Measurements from ENCODE around the gene BCAN. TPM values are rescaled to one million over a fixed set of nuclear protein-coding genes. Genes with fewer than 3 reads are reported as not detected.

BCAN gene
- not detected in 2 replicates for total RNA-seq (2014; rRNA removed; shearing (Covaris generic))
- polyA plus RNA-seq (2016; fragmentation: Nextera tagmentation; extraction: Ambion mirVana), result not detected in 2 replicates

- H3K4me2 ChIP-seq (ENCODE audit: unreplicated experiment), result peak within 1 kb of the TSS; percentile 16
- peaks cover 84% of the 10 kb centered on the region for H3K27me3 ChIP-seq (replicated peaks; ENCODE audit: insufficient read depth)
- 1% methylated on average over 31 to 37 of the region's 46 CpGs for WGBS, 2 experiments (ENCODE audit: low coverage in 1 of 2, low lambda C conversion rate in 2 of 2, missing lambda C conversion rate in 2 of 2)
- H3F3A ChIP-seq (ENCODE audit: insufficient read depth), result no peaks in the 10 kb centered on the region
- no peaks in the 10 kb centered on the region for H4K20me1 ChIP-seq (ENCODE audit: insufficient read depth)
- H3K36me3 ChIP-seq (ENCODE audit: low read depth), result no peaks in the 10 kb centered on the region
- H3K9me2 ChIP-seq (ENCODE audit: insufficient read depth), result no peaks in the 10 kb centered on the region
- no peak within 1 kb of the TSS for H3K9ac ChIP-seq
- H2AFZ ChIP-seq, result no peak within 1 kb of the TSS
- H3K9me3 ChIP-seq (ENCODE audit: low read depth), result no peaks in the 10 kb centered on the region
- H3K4me3 ChIP-seq, result no peak within 1 kb of the TSS
- H3K4me1 ChIP-seq (ENCODE audit: insufficient read depth), result no peaks in the 10 kb centered on the region
- no peak within 1 kb of the TSS for H3K27ac ChIP-seq
- peak; percentile 48 for DNase-seq
- in situ Hi-C loops (cut with MboI), result no loop called here
- no peaks in the 10 kb centered on the region for H3K79me2 ChIP-seq (ENCODE audit: insufficient read depth)
- TF ChIP-seq EZH2 (IDR thresholded peaks at IDR 0.05; ENCODE audit: insufficient read depth, poor library complexity, severe bottlenecking), result no peak
- TF ChIP-seq EZH2phosphoT487 (IDR thresholded peaks at IDR 0.05; ENCODE audit: insufficient read depth, low read depth), result no peak
Measured at GRCh38 chr1:156641761-156642264, at the start of gene BCAN. BCAN (plus strand) TSS chr1:156642117; CDS start chr1:156646055, 3,938 bp downstream.

GRCh38 chr1:156592158-156592909 lies 49.6 kb upstream of the BCAN start:
- Histone ChIP-seq H2AFZ (peak overlapping the region; percentile 99), H3K9me2 (ENCODE audit: insufficient read depth) (no peaks in the 10 kb centered on the region), H3K9me3 (ENCODE audit: low read depth) (no peaks in the 10 kb centered on the region), H3K4me1 (ENCODE audit: insufficient read depth) (peaks cover 5% of the 10 kb centered on the region; the same call in 1 of the 2 replicates), H3K27ac (no peak overlapping the region), H3K4me3 (peak overlapping the region; percentile 99), H3K27me3 (replicated peaks; ENCODE audit: insufficient read depth) (no peaks in the 10 kb centered on the region), H3K79me2 (ENCODE audit: insufficient read depth) (peaks cover 6% of the 10 kb centered on the region), H3K4me2 (ENCODE audit: unreplicated experiment) (peak overlapping the region; percentile 92), H3F3A (ENCODE audit: insufficient read depth) (peaks cover 19% of the 10 kb centered on the region; the same call in 1 of the 2 replicates), H3K36me3 (ENCODE audit: low read depth) (no peaks in the 10 kb centered on the region; the same call in 1 of the 2 replicates), H4K20me1 (ENCODE audit: insufficient read depth) (no peaks in the 10 kb centered on the region), H3K9ac (peak overlapping the region; percentile 89)
- WGBS, 2 experiments (ENCODE audit: low coverage in 1 of 2, low lambda C conversion rate in 2 of 2, missing lambda C conversion rate in 2 of 2), result 34 to 39% methylated on average over 12 to 16 of the region's 16 CpGs
- TF ChIP-seq EZH2phosphoT487 (IDR thresholded peaks at IDR 0.05; ENCODE audit: insufficient read depth, low read depth) (no peak), EZH2 (IDR thresholded peaks at IDR 0.05; ENCODE audit: insufficient read depth, poor library complexity, severe bottlenecking) (no peak)
- in situ Hi-C loops (cut with MboI), result no loop called here
- no peak for DNase-seq

GRCh38 chr1:156592910-156593660 lies 48.8 kb upstream of the BCAN start:
- no peak overlapping the region for H2AFZ ChIP-seq
- H3K27ac ChIP-seq, result no peak overlapping the region
- no peaks in the 10 kb centered on the region for H3K27me3 ChIP-seq (replicated peaks; ENCODE audit: insufficient read depth)
- TF ChIP-seq EZH2phosphoT487 (IDR thresholded peaks at IDR 0.05; ENCODE audit: insufficient read depth, low read depth), result no peak
- no peak for TF ChIP-seq EZH2 (IDR thresholded peaks at IDR 0.05; ENCODE audit: insufficient read depth, poor library complexity, severe bottlenecking)
- no peaks in the 10 kb centered on the region for H4K20me1 ChIP-seq (ENCODE audit: insufficient read depth)
- in situ Hi-C loops (cut with MboI), result no loop called here
- H3F3A ChIP-seq (ENCODE audit: insufficient read depth), result peaks cover 19% of the 10 kb centered on the region; the same call in 1 of the 2 replicates
- H3K79me2 ChIP-seq (ENCODE audit: insufficient read depth), result peaks cover 6% of the 10 kb centered on the region
- no peaks in the 10 kb centered on the region for H3K9me3 ChIP-seq (ENCODE audit: low read depth)
- H3K4me3 ChIP-seq, result no peak overlapping the region
- peak; percentile 24 for DNase-seq
- no peaks in the 10 kb centered on the region; the same call in 1 of the 2 replicates for H3K36me3 ChIP-seq (ENCODE audit: low read depth)
- no peak overlapping the region for H3K9ac ChIP-seq
- no peak overlapping the region for H3K4me2 ChIP-seq (ENCODE audit: unreplicated experiment)
- H3K4me1 ChIP-seq (ENCODE audit: insufficient read depth), result peaks cover 5% of the 10 kb centered on the region; the same call in 1 of the 2 replicates
- 77 to 78% methylated on average over 8 of the region's 8 CpGs for WGBS, 2 experiments (ENCODE audit: low coverage in 1 of 2, low lambda C conversion rate in 2 of 2, missing lambda C conversion rate in 2 of 2)
- no peaks in the 10 kb centered on the region for H3K9me2 ChIP-seq (ENCODE audit: insufficient read depth)

GRCh38 chr1:156593661-156593989 lies 48.3 kb upstream of the BCAN start:
- peaks cover 19% of the 10 kb centered on the region; the same call in 1 of the 2 replicates for H3F3A ChIP-seq (ENCODE audit: insufficient read depth)
- no peak overlapping the region for H3K27ac ChIP-seq
- no peak overlapping the region for H2AFZ ChIP-seq
- peaks cover 10% of the 10 kb centered on the region for H3K79me2 ChIP-seq (ENCODE audit: insufficient read depth)
- no peaks in the 10 kb centered on the region for H3K9me3 ChIP-seq (ENCODE audit: low read depth)
- WGBS, 2 experiments (ENCODE audit: low coverage in 1 of 2, low lambda C conversion rate in 2 of 2, missing lambda C conversion rate in 2 of 2), result 87 to 89% methylated on average over 8 of the region's 8 CpGs
- H3K4me2 ChIP-seq (ENCODE audit: unreplicated experiment), result no peak overlapping the region
- TF ChIP-seq EZH2 (IDR thresholded peaks at IDR 0.05; ENCODE audit: insufficient read depth, poor library complexity, severe bottlenecking) (no peak), EZH2phosphoT487 (IDR thresholded peaks at IDR 0.05; ENCODE audit: insufficient read depth, low read depth) (no peak)
- in situ Hi-C loops (cut with MboI), result no loop called here
- H3K27me3 ChIP-seq (replicated peaks; ENCODE audit: insufficient read depth), result no peaks in the 10 kb centered on the region
- H4K20me1 ChIP-seq (ENCODE audit: insufficient read depth), result no peaks in the 10 kb centered on the region
- no peaks in the 10 kb centered on the region; the same call in 1 of the 2 replicates for H3K36me3 ChIP-seq (ENCODE audit: low read depth)
- no peak overlapping the region for H3K4me3 ChIP-seq
- H3K4me1 ChIP-seq (ENCODE audit: insufficient read depth), result peaks cover 5% of the 10 kb centered on the region; the same call in 1 of the 2 replicates
- H3K9me2 ChIP-seq (ENCODE audit: insufficient read depth), result no peaks in the 10 kb centered on the region
- no peak overlapping the region for H3K9ac ChIP-seq
- DNase-seq, result no peak
